GM12891 (cell line): Measurements from ENCODE around the gene RNF17.

Experiments used
- DNase-seq: peaks from one replicate; pipeline ENCODE4 v3.0.0; 2011; ENCODE audit warnings: low spot score; ENCODE audit not compliant: insufficient read length
- FAIRE-seq: peaks from 2 replicates; lab custom pipeline; 2011; peaks lifted over from hg19 to GRCh38; lab: Jason Lieb, UNC
- PAX5 ChIP-seq: IDR thresholded peaks from 2 replicates; pipeline ENCODE4 v1.6.1; 2011; ENCODE audit warnings: low read length, moderate library complexity, mild to moderate bottlenecking; ENCODE audit not compliant: insufficient read depth, severe bottlenecking
- POLR2A ChIP-seq: IDR thresholded peaks from 2 replicates; pipeline ENCODE4 v1.6.1; 2011; ENCODE audit warnings: low read depth, low read length, control low read depth
- POLR2AphosphoS5 ChIP-seq: IDR thresholded peaks from 2 replicates; pipeline ENCODE4 v1.6.1; 2011; ENCODE audit warnings: low read depth, low read length, control low read depth
- POU2F2 ChIP-seq: IDR thresholded peaks from 2 replicates; pipeline ENCODE4 v1.6.1; 2011; ENCODE audit warnings: low read depth, mild to moderate bottlenecking, control low read depth, low read length, moderate library complexity
- SPI1 ChIP-seq: IDR thresholded peaks from 2 replicates; pipeline ENCODE4 v1.6.1; 2011; ENCODE audit warnings: low read depth, low read length, control low read depth
- TAF1 ChIP-seq: IDR thresholded peaks from 2 replicates; pipeline ENCODE4 v1.6.1; 2011; ENCODE audit warnings: low read depth, low read length, control low read depth

The RNF17 gene

GRCh38 chr13:24860770-24861169 is 96.8 kb downstream of the RNF17 start:
- DNase-seq (no peak), FAIRE-seq (no peak)
- TF ChIP-seq PAX5: no peak
- no peak for TF ChIP-seq POLR2A
- TF ChIP-seq POU2F2: no peak
- no peak for TF ChIP-seq POLR2AphosphoS5
- no peak for TF ChIP-seq TAF1
- no peak for TF ChIP-seq SPI1

- FAIRE-seq (peak; percentile 45), DNase-seq (no peak)
- TF ChIP-seq POU2F2 (no peak), PAX5 (no peak), SPI1 (no peak), TAF1 (no peak), POLR2A (no peak), POLR2AphosphoS5 (no peak)
Observed at GRCh38 chr13:24861617-24862362, 97.8 kb downstream of the RNF17 start.

GRCh38 chr13:24863748-24864540 is 100.0 kb downstream of the RNF17 start:
- FAIRE-seq (no peak), DNase-seq (no peak)
- TF ChIP-seq POLR2AphosphoS5 (no peak), PAX5 (no peak), POLR2A (no peak), SPI1 (no peak), TAF1 (no peak), POU2F2 (no peak)

- no peak for FAIRE-seq
- no peak for DNase-seq
Observed at GRCh38 chr13:24864579-24864978, 100.6 kb downstream of the RNF17 start.

GRCh38 chr13:24865163-24865953 is 101.4 kb downstream of the RNF17 start:
- TF ChIP-seq TAF1: no peak
- no peak for TF ChIP-seq PAX5
- no peak for TF ChIP-seq POU2F2
- no peak for TF ChIP-seq POLR2AphosphoS5
- TF ChIP-seq POLR2A: no peak
- no peak for TF ChIP-seq SPI1
- no peak for DNase-seq
- no peak for FAIRE-seq

More at GRCh38 chr13:24864579-24864978, 100.6 kb downstream of the RNF17 start:
- TF ChIP-seq SPI1 (no peak), POU2F2 (no peak), PAX5 (no peak), POLR2AphosphoS5 (no peak), POLR2A (no peak), TAF1 (no peak)

- no peak for DNase-seq
- FAIRE-seq: peak; percentile 84
- TF ChIP-seq TAF1: no peak
- TF ChIP-seq POU2F2: no peak
- TF ChIP-seq POLR2A: no peak
- TF ChIP-seq POLR2AphosphoS5: no peak
- no peak for TF ChIP-seq SPI1
- TF ChIP-seq PAX5: no peak
Observed at GRCh38 chr13:24866488-24866887, 102.5 kb downstream of the RNF17 start.

- DNase-seq: no peak
- no peak for FAIRE-seq
- TF ChIP-seq POLR2A (no peak), PAX5 (no peak), TAF1 (no peak), POU2F2 (no peak), POLR2AphosphoS5 (no peak), SPI1 (no peak)
Observed at GRCh38 chr13:24868874-24869273, 104.9 kb downstream of the RNF17 start.

- FAIRE-seq (no peak), DNase-seq (no peak)
- TF ChIP-seq POU2F2: no peak
- TF ChIP-seq PAX5: no peak
- no peak for TF ChIP-seq TAF1
Observed at GRCh38 chr13:24870380-24870760, 106.4 kb downstream of the RNF17 start.

GRCh38 chr13:24875566-24875965 is 111.6 kb downstream of the RNF17 start:
- TF ChIP-seq POLR2A: no peak
- no peak for TF ChIP-seq TAF1
- no peak for TF ChIP-seq PAX5
- no peak for TF ChIP-seq SPI1
- TF ChIP-seq POU2F2: no peak
- DNase-seq (no peak), FAIRE-seq (no peak)
